Vagina (tissue), 2 donors: Measurements from ENCODE around the gene PM20D1.

ENCODE experiments used
- CTCF ChIP-seq, 3 experiments: fragments of 450-650 bp in 2 of 3; fragments of 200-600 bp in 1 of 3; sonication (generic) in 1 of 3; IDR thresholded peaks; one replicate each; pipeline ENCODE4 v1.5.1; 2017 to 2019; ENCODE audit warnings: antibody characterized with exemption in 3 of 3, mild to moderate bottlenecking in 2 of 3, moderate library complexity in 2 of 3
- POLR2A ChIP-seq, 2 donors: fragments of 450-650 bp; IDR thresholded peaks; one replicate each; pipeline ENCODE4 v1.6.1; 2017; ENCODE audit warnings: antibody characterized with exemption in 2 of 2, mild to moderate bottlenecking in 2 of 2, moderate library complexity in 2 of 2
- POLR2AphosphoS5 ChIP-seq, 2 donors: sonication (generic); formaldehyde crosslinking; IDR thresholded peaks; one replicate each; pipeline ENCODE4 v1.9.0; 2017; ENCODE audit warnings: antibody characterized with exemption in 2 of 2, mild to moderate bottlenecking in 2 of 2, low read depth in 1 of 2; ENCODE audit not compliant: insufficient read depth in 1 of 2

DNA sequence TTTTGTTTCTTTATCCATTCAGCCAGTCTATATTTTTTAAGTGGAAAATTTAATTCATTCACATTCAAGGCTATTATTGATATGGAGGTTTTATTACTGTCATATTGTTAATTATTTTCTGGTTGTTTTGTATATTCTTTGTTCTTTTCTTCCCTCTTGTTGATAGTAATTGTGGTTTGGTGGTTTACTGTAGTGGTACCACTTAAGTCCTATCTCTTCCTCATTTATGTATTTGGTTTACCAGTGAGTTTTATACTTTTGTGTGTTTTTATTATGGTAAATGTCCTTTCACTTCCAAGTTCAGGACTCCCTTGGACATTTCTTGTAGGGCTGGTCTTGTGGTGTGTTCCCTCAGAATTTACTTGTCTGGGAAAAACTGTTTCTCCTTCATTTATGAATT is 28.1 kb upstream of the PM20D1 start:
- no peak for TF ChIP-seq CTCF (IDR thresholded peaks at IDR 0.05)
- no peak for TF ChIP-seq POLR2AphosphoS5 (IDR thresholded peaks at IDR 0.05; ENCODE audit: insufficient read depth in 1 of 2, low read depth in 1 of 2)
- TF ChIP-seq POLR2A (IDR thresholded peaks at IDR 0.05), result no peak
